HepG2 (cell line): ENCODE results near the gene CITED2. TPM values are rescaled to one million over a fixed set of nuclear protein-coding genes. Genes with fewer than 3 reads are reported as not detected.

Source experiments
- ARHGAP35 ChIP-seq: sonication (generic); formaldehyde crosslinking; IDR thresholded peaks from 2 replicates; pipeline ENCODE4 v1.9.0; 2022; ENCODE audit warnings: mild to moderate bottlenecking, inconsistent platforms, moderate library complexity, missing genetic modification reagents, borderline replicate concordance
- DNMT3B ChIP-seq: conservative IDR thresholded peaks from 2 replicates; pipeline ENCODE4 v1.6.1; 2016; ENCODE audit warnings: missing biosample characterization, control low read depth
- FOXJ3 ChIP-seq: sonication (generic); formaldehyde crosslinking; IDR thresholded peaks from 2 replicates; pipeline ENCODE4 v1.4.0; 2020; ENCODE audit warnings: missing genetic modification reagents, mild to moderate bottlenecking, borderline replicate concordance
- FOXP4 ChIP-seq: sonication (generic); formaldehyde crosslinking; IDR thresholded peaks from 2 replicates; pipeline ENCODE4 v1.4.0; 2020; ENCODE audit warnings: missing genetic modification reagents
- GATAD2A ChIP-seq: IDR thresholded peaks from 2 replicates; pipeline ENCODE4 v1.6.1; 2016
- HNRNPLL ChIP-seq: fragments of 200-400 bp; formaldehyde crosslinking; IDR thresholded peaks from 2 replicates; pipeline ENCODE4 v1.6.1; 2017; ENCODE audit warnings: mild to moderate bottlenecking, low read depth, low read length; ENCODE audit not compliant: poor library complexity, severe bottlenecking
- MTF2 ChIP-seq: sonication (generic); formaldehyde crosslinking; IDR thresholded peaks from 2 replicates; pipeline ENCODE4 v1.5.0; 2020; ENCODE audit warnings: missing genetic modification reagents, borderline replicate concordance
- NR2F1 ChIP-seq, 2 experiments: fragments of 450-650 bp in 1 of 2; formaldehyde crosslinking in 1 of 2; IDR thresholded peaks; 2 replicates each; pipeline versions ENCODE4 v1.5.0 to v1.6.1; 2016 to 2020; ENCODE audit warnings: mild to moderate bottlenecking in 1 of 2, missing compliant biosample characterization in 1 of 2, missing genetic modification reagents in 1 of 2, moderate library complexity in 1 of 2
- PATZ1 ChIP-seq: sonication (generic); formaldehyde crosslinking; IDR thresholded peaks from 2 replicates; pipeline ENCODE4 v1.4.0; 2020; ENCODE audit warnings: missing genetic modification reagents
- PAXIP1 ChIP-seq: sonication (generic); formaldehyde crosslinking; conservative IDR thresholded peaks from 2 replicates; pipeline ENCODE4 v1.4.0; 2020; ENCODE audit warnings: mild to moderate bottlenecking, missing genetic modification reagents, moderate library complexity
- PHB2 ChIP-seq: fragments of 450-650 bp; IDR thresholded peaks from 2 replicates; pipeline ENCODE4 v1.6.1; 2018; ENCODE audit not compliant: partially characterized antibody
- PITX1 ChIP-seq: sonication (generic); formaldehyde crosslinking; IDR thresholded peaks from 2 replicates; pipeline ENCODE4 v1.5.1; 2020; ENCODE audit warnings: mild to moderate bottlenecking, missing genetic modification reagents
- RXRB ChIP-seq: IDR thresholded peaks from 2 replicates; pipeline ENCODE4 v1.6.1; 2016; ENCODE audit warnings: borderline replicate concordance, missing genetic modification reagents, missing compliant biosample characterization
- ZNF160 ChIP-seq: sonication (generic); formaldehyde crosslinking; IDR thresholded peaks from 2 replicates; pipeline ENCODE4 v1.8.0; 2022; ENCODE audit warnings: mild to moderate bottlenecking, inconsistent platforms, missing genetic modification reagents
- ZNF276 ChIP-seq: sonication (generic); formaldehyde crosslinking; IDR thresholded peaks from 2 replicates; pipeline ENCODE4 v1.4.0; 2020; ENCODE audit warnings: mild to moderate bottlenecking, low read depth, missing genetic modification reagents
- ZNF547 ChIP-seq: sonication (generic); formaldehyde crosslinking; IDR thresholded peaks from 2 replicates; pipeline ENCODE4 v1.5.1; 2020; ENCODE audit warnings: mild to moderate bottlenecking, missing genetic modification reagents
- polyA plus RNA-seq, 8 experiments: library from polyadenylated mRNA; depleted of rRNA in 3 of 8; stranded (reverse) in 7 of 8; unstranded in 1 of 8; fragments of >200 nt; fragmentation: Illumina TruSeq in 4 of 8; extraction: Trizol in 4 of 8; gene quantifications; 2 replicates each; pipeline versions ENCODE4 v1.2.1 to v1.2.3, GENCODE V29; 2011 to 2016; ENCODE audit warnings: low read depth in 4 of 8, missing spikeins in 1 of 8, mixed read lengths in 1 of 8; ENCODE audit not compliant: insufficient read depth in 1 of 8
- total RNA-seq, 5 experiments: library from RNA; depleted of rRNA; stranded (reverse); fragments of >200 nt; fragmentation: Illumina TruSeq; extraction: Trizol; gene quantifications; 2 replicates each; pipeline ENCODE4 v1.2.3, GENCODE V29; 2016; ENCODE audit warnings: low read depth in 1 of 5
- TF ChIP-seq, protein P1 (sequence below): sonication (generic); formaldehyde crosslinking; IDR thresholded peaks from 2 replicates; pipeline ENCODE4 v1.9.0; 2021; ENCODE audit warnings: missing genetic modification reagents, mild to moderate bottlenecking, borderline replicate concordance

Gene CITED2
- total and polyA plus RNA-seq, 2 of the 13 experiments (the other 11 are each of a cell fraction or from before 2014, with no cell fraction given) = 17.6 to 57.2 TPM

DNA sequence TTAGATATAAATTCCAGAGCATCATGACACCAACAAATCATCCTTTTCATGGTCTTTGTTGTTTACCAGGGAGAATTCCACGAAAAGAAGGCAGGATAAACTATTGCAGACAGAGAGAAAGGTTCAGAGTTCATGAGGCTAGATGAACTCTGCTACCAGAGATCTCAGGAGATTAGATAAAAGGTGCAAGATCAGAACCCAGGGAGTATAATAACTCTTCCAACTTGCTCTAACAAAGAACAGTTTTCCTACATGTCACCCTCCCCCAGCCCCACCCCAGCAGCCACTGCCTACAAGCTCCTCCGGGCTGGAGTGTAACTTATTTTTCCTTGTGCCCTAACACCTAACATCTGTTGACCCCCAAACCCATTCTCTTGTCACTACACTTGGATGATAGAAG is 13.9 kb upstream of the CITED2 start (continued):
- TF ChIP-seq FOXP4 (CRISPR knock-in tag) (peak; percentile 52), PATZ1 (CRISPR knock-in tag) (peak; percentile 46; the same call in 1 of the 2 replicates), ARHGAP35 (CRISPR knock-in tag) (no peak), PAXIP1 (CRISPR knock-in tag) (peak; percentile 82), ZNF160 (CRISPR knock-in tag) (no peak), MTF2 (no peak), ZNF547 (CRISPR knock-in tag) (no peak), NR2F1 (CRISPR knock-in tag; IDR thresholded peaks at IDR 0.05) (peak in 1 of 2 experiments; percentile 14; a peak in 1 of 4 replicates), RXRB (CRISPR knock-in tag) (peak; percentile 54), FOXJ3 (CRISPR knock-in tag) (peak; percentile 36; the same call in 1 of the 2 replicates), GATAD2A (peak; percentile 70), ZNF276 (CRISPR knock-in tag) (no peak), PITX1 (CRISPR knock-in tag) (peak; percentile 29; the same call in 1 of the 2 replicates), HNRNPLL (no peak), PHB2 (no peak), DNMT3B (CRISPR knock-in tag) (no peak)
- TF ChIP-seq, protein P1, sequence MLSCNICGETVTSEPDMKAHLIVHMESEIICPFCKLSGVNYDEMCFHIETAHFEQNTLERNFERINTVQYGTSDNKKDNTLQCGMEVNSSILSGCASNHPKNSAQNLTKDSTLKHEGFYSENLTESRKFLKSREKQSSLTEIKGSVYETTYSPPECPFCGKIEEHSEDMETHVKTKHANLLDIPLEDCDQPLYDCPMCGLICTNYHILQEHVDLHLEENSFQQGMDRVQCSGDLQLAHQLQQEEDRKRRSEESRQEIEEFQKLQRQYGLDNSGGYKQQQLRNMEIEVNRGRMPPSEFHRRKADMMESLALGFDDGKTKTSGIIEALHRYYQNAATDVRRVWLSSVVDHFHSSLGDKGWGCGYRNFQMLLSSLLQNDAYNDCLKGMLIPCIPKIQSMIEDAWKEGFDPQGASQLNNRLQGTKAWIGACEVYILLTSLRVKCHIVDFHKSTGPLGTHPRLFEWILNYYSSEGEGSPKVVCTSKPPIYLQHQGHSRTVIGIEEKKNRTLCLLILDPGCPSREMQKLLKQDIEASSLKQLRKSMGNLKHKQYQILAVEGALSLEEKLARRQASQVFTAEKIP (CRISPR knock-in tag) = no peak
